GM12878 (cell line): ENCODE measurements around the gene CD79A. TPM values are rescaled to one million over a fixed set of nuclear protein-coding genes. Genes with fewer than 3 reads are reported as not detected.

Experiments
- ATAC-seq: fragments of 200-7000 bp; cut with Tn5 transposase; 3 replicates; pipeline ENCODE4 v1.9.1; 2020; ENCODE audit warnings: mild to moderate bottlenecking, moderate library complexity
- BruUV-seq: library from RNA; stranded (reverse); fragments of 400-500 nt; replicated peaks from 2 replicates; lab custom pipeline; 2021; lab: Mats Ljungman, UMichigan
- CTCF ChIA-PET: fragments of 300-600 bp; sonication (Branson Sonifier 250); formaldehyde crosslinking; extraction: SDS; loops from one replicate; lab custom pipeline; 2021; ENCODE audit warnings: inconsistent platforms; lab: Yijun Ruan, JAX
- POLR2A ChIA-PET: fragments of 350-600 bp; formaldehyde crosslinking; extraction: SDS; loops from one replicate; lab custom pipeline; 2021; ENCODE audit warnings: inconsistent platforms; lab: Charles Lee
- RAD21 ChIA-PET: fragments of 300-600 bp; sonication (Branson Sonifier 250); formaldehyde crosslinking; loops from one replicate; lab custom pipeline; 2023; ENCODE audit warnings: antibody characterized with exemption; ENCODE audit not compliant: unreplicated experiment; lab: Charles Lee
- SMC1A ChIA-PET: fragments of 300-600 bp; sonication (Branson Sonifier 250); formaldehyde crosslinking; loops from one replicate; lab custom pipeline; 2023; ENCODE audit not compliant: unreplicated experiment, uncharacterized antibody; lab: Charles Lee
- DNase-seq: peaks from one replicate; pipeline ENCODE4 v3.0.0-alpha.2; 2011; ENCODE audit warnings: low read depth, low spot score
- FAIRE-seq: peaks from 3 replicates; lab custom pipeline; 2011; peaks lifted over from hg19 to GRCh38; lab: Jason Lieb, UNC
- H2AFZ ChIP-seq: 2 replicates; pipeline ENCODE4 v1.6.0; 2011; ENCODE audit warnings: low read depth, low read length, control low read depth; ENCODE audit not compliant: control insufficient read depth
- H3K27ac ChIP-seq: 2 replicates; pipeline ENCODE4 v1.5.1; 2011; ENCODE audit warnings: control low read depth; ENCODE audit not compliant: control insufficient read depth, insufficient read depth
- H3K27me3 ChIP-seq, 2 experiments: replicated peaks in 1 of 2; 2 replicates each; pipeline versions ENCODE4 v1.6.0 to v1.6.1; 2011; ENCODE audit warnings: low read length in 1 of 2; ENCODE audit not compliant: control insufficient read depth in 2 of 2, insufficient read depth in 2 of 2
- H3K36me3 ChIP-seq, 2 experiments: 2 replicates each; pipeline ENCODE4 v1.5.1; 2011; ENCODE audit warnings: low read length in 1 of 2; ENCODE audit not compliant: control insufficient read depth in 2 of 2, insufficient read depth in 2 of 2
- H3K4me1 ChIP-seq: 2 replicates; pipeline ENCODE4 v1.6.1; 2011; ENCODE audit warnings: mild to moderate bottlenecking, low read length, moderate library complexity, mixed read lengths; ENCODE audit not compliant: control insufficient read depth, insufficient read depth
- H3K4me2 ChIP-seq: 2 replicates; pipeline ENCODE4 v1.6.0; 2011; ENCODE audit warnings: control low read depth; ENCODE audit not compliant: control insufficient read depth, insufficient read depth
- H3K4me3 ChIP-seq: fragments of 200-600 bp; sonication (generic); 2 replicates; pipeline ENCODE4 v1.5.1; 2016
- H3K79me2 ChIP-seq: 2 replicates; pipeline ENCODE4 v1.6.0; 2011; ENCODE audit warnings: low read length; ENCODE audit not compliant: control insufficient read depth, insufficient read depth
- H3K9ac ChIP-seq: 2 replicates; pipeline ENCODE4 v1.8.0; 2011; ENCODE audit warnings: low read length, control low read depth, mixed read lengths; ENCODE audit not compliant: control insufficient read depth, insufficient read depth
- H3K9me3 ChIP-seq: replicated peaks from 3 replicates; pipeline ENCODE4 v1.5.1; 2011; ENCODE audit warnings: mild to moderate bottlenecking, low read length; ENCODE audit not compliant: control insufficient read depth, insufficient read depth
- H4K20me1 ChIP-seq: 2 replicates; pipeline ENCODE4 v1.6.0; 2011; ENCODE audit not compliant: control insufficient read depth, insufficient read depth
- HDGF ChIP-seq: fragments of 450-650 bp; IDR thresholded peaks from 2 replicates; pipeline ENCODE4 v1.6.1; 2016; ENCODE audit warnings: antibody characterized with exemption
- ZNF217 ChIP-seq: fragments of 450-650 bp; IDR thresholded peaks from 2 replicates; pipeline ENCODE4 v1.6.1; 2017; ENCODE audit warnings: antibody characterized with exemption, mild to moderate bottlenecking
- WGBS: methylation state at CpG from one replicate; pipeline ENCODE4 v1.1.6; 2016; ENCODE audit warnings: low lambda C conversion rate; ENCODE audit not compliant: insufficient replicate concordance, insufficient coverage; ENCODE audit errors: missing lambda C conversion rate; 5-methylcytosine and 5-hydroxymethylcytosine counted together
- in situ Hi-C: fragments of 300-500 bp; cut with MboI; formaldehyde crosslinking; loops from 9 replicates; pipeline ENCODE4 v1.14.3; 2018; ENCODE audit warnings: mixed read lengths
- intact Hi-C: fragments of 100-400 bp; cut with micrococcal nuclease; formaldehyde crosslinking; loops from one replicate; pipeline ENCODE4 v1.14.2; 2022; ENCODE audit not compliant: unreplicated experiment
- polyA plus RNA-seq, 11 experiments: library from polyadenylated mRNA; depleted of rRNA in 4 of 11; unstranded in 6 of 11; stranded (reverse) in 5 of 11; fragments of >200 nt; fragmentation: Nextera tagmentation in 4 of 11; fragmentation: Illumina TruSeq in 1 of 11; extraction: Ambion mirVana in 4 of 11; extraction: Trizol in 1 of 11; gene quantifications; 1 replicate in 1 of 11; 2 replicates in 10 of 11; pipeline versions ENCODE4 v1.2.1 to v1.2.3, GENCODE V29; 2011 to 2016; ENCODE audit warnings: inconsistent platforms in 2 of 11, missing spikeins in 2 of 11, low read depth in 1 of 11
- total RNA-seq, 4 experiments: library from RNA; depleted of rRNA in 3 of 4; stranded (reverse); fragments of >200 nt in 3 of 4; fragmentation: Illumina TruSeq in 1 of 4; extraction: Trizol in 1 of 4; gene quantifications; 2 replicates each; pipeline versions ENCODE4 v1.2.1 to v1.2.3, GENCODE V29; 2013 to 2021
- TF ChIP-seq, protein P1 (sequence below): fragments of 450-650 bp; formaldehyde crosslinking; IDR thresholded peaks from 2 replicates; pipeline ENCODE4 v1.4.0; 2020; ENCODE audit warnings: mild to moderate bottlenecking, moderate library complexity

Gene CD79A
- total and polyA plus RNA-seq, 10 of the 15 experiments (the other 5 are each of a cell fraction or from before 2014, with no cell fraction given): 38.8 to 414 (median 282) TPM

DNA sequence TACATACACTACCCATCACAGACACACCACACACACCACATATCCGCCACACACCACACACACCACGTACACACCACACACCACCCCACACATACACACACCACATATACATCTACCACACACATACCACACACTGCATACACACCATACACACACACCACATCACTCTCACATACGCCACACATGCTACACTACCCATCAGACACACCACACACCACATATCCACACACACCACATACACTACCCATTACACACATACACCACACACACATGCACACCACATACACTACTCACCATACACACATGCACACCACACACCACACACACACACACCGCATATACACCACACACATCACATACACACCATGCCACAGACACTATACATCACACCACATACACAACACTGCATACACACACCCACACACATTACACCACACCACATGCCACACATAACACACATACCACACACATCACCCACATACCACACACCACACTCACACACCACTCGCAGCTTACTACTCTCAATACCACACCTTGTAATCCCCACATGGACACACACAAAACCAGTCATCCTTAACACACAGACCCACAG lies 41.7 kb downstream of the CD79A start:
- intact Hi-C loops (no loop called here), in situ Hi-C loops (no loop called here)
- Histone ChIP-seq H2AFZ (no peak overlapping the region), H3K27me3 (peaks cover 3 to 6% of the 10 kb centered on the region in 2 experiments; a peak in 3 of 4 replicates), H3K27ac (no peak overlapping the region), H4K20me1 (no peaks in the 10 kb centered on the region), H3K36me3 (no peaks in the 10 kb centered on the region), H3K4me1 (peaks cover 2% of the 10 kb centered on the region; the same call in 1 of the 2 replicates), H3K4me2 (no peak overlapping the region), H3K4me3 (no peak overlapping the region), H3K79me2 (no peaks in the 10 kb centered on the region), H3K9ac (no peak overlapping the region), H3K9me3 (no peaks in the 10 kb centered on the region; the same call in 2 of the 3 replicates)
- DNase-seq: no peak
- ChIA-PET SMC1A (no interaction called here), POLR2A (interaction anchor here (0.8 kb wide), 1 partner anchor 9 kb away, joined by 3 read pairs; no protein-coding TSS in a partner anchor), RAD21 (no interaction called here), CTCF (no interaction called here)
- 0 out of 2 replicates have a peak, but pooled peaks have one; percentile 37 for TF ChIP-seq HDGF
- TF ChIP-seq ZNF217: no peak
- TF ChIP-seq, protein P1, sequence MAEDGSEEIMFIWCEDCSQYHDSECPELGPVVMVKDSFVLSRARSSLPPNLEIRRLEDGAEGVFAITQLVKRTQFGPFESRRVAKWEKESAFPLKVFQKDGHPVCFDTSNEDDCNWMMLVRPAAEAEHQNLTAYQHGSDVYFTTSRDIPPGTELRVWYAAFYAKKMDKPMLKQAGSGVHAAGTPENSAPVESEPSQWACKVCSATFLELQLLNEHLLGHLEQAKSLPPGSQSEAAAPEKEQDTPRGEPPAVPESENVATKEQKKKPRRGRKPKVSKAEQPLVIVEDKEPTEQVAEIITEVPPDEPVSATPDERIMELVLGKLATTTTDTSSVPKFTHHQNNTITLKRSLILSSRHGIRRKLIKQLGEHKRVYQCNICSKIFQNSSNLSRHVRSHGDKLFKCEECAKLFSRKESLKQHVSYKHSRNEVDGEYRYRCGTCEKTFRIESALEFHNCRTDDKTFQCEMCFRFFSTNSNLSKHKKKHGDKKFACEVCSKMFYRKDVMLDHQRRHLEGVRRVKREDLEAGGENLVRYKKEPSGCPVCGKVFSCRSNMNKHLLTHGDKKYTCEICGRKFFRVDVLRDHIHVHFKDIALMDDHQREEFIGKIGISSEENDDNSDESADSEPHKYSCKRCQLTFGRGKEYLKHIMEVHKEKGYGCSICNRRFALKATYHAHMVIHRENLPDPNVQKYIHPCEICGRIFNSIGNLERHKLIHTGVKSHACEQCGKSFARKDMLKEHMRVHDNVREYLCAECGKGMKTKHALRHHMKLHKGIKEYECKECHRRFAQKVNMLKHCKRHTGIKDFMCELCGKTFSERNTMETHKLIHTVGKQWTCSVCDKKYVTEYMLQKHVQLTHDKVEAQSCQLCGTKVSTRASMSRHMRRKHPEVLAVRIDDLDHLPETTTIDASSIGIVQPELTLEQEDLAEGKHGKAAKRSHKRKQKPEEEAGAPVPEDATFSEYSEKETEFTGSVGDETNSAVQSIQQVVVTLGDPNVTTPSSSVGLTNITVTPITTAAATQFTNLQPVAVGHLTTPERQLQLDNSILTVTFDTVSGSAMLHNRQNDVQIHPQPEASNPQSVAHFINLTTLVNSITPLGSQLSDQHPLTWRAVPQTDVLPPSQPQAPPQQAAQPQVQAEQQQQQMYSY (CRISPR knock-in tag): no peak
- BruUV-seq: no TSS peak
- 59% methylated on average over 5 of the region's 5 CpGs for WGBS
- ATAC-seq: no peak
- FAIRE-seq: no peak
